Rectal smooth muscle tissue (tissue), 1 donor: ENCODE data around the gene GRIN2A.

Experiments
- H3K27ac ChIP-seq: one replicate; pipeline ENCODE4 v1.7.0; 2013; ENCODE audit warnings: low read depth, low read length, inconsistent platforms
- H3K27me3 ChIP-seq: one replicate; pipeline ENCODE4 v1.7.0; 2013; ENCODE audit warnings: low read length; ENCODE audit not compliant: control insufficient read depth, insufficient read depth
- H3K36me3 ChIP-seq: one replicate; pipeline ENCODE4 v1.7.0; 2013; ENCODE audit warnings: low read length; ENCODE audit not compliant: control insufficient read depth, insufficient read depth
- H3K4me1 ChIP-seq: one replicate; pipeline ENCODE4 v1.7.0; 2013; ENCODE audit warnings: low read length; ENCODE audit not compliant: control insufficient read depth, insufficient read depth
- H3K4me3 ChIP-seq: one replicate; pipeline ENCODE4 v1.7.0; 2013; ENCODE audit warnings: low read length
- H3K9ac ChIP-seq: one replicate; pipeline ENCODE4 v1.7.0; 2013; ENCODE audit warnings: low read length

GRIN2A gene

GRCh38 chr16:10178526-10178925 lies 3.7 kb downstream of the GRIN2A start:
- H3K27ac ChIP-seq = no peak overlapping the region
- no peak overlapping the region for H3K4me3 ChIP-seq
- H3K36me3 ChIP-seq = no peaks in the 10 kb centered on the region
- no peak overlapping the region for H3K9ac ChIP-seq
- H3K4me1 ChIP-seq = peaks cover 2% of the 10 kb centered on the region
- peaks cover 20% of the 10 kb centered on the region for H3K27me3 ChIP-seq

- Histone ChIP-seq H3K9ac (no peak overlapping the region), H3K4me3 (no peak overlapping the region), H3K36me3 (no peaks in the 10 kb centered on the region), H3K4me1 (peaks cover 2% of the 10 kb centered on the region), H3K27ac (no peak overlapping the region), H3K27me3 (peaks cover 20% of the 10 kb centered on the region)
Observed at GRCh38 chr16:10178080-10178479, 4.1 kb downstream of the GRIN2A start.

DNA sequence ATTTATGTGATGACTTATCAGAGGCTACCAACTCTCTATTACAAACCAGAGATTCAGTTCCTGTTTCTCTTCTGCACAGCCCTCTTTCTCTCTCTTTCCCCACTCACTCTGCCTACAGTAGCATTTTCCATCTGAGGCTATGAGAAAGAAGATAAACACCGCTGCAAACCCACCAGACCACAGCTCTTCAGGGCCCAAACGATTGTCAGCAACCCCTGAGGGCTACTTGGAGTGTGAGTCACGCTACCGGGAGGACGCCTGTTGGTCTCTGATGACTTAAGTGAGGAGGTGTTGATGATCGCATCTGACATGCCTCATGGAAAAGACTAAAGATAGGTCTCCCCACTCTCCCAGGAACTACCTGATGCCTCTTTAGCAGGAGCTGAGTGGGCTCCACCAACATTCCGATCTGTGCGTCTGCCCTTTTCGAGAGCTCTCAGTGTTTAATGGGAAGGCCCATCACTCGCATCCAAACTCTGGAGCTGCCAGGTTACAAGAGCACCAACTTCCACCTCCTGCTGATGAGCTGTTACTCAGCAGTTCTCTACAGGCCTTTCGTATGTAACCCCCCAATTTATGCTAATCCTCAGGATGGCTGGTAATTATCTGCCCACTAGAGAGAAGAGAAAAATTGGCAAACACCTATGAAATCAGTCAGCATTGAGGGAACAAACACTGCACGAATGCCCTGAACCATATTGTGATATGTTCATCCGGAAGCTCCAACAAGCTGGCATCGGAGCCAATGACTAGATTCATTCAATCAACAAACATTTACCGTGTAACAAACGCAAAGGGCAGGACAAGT lies 9.2 kb downstream of the GRIN2A start:
- H3K36me3 ChIP-seq = no peaks in the 10 kb centered on the region
- H3K27ac ChIP-seq = no peak overlapping the region
- H3K4me3 ChIP-seq = no peak overlapping the region
- H3K9ac ChIP-seq = no peak overlapping the region
- no peaks in the 10 kb centered on the region for H3K27me3 ChIP-seq
- H3K4me1 ChIP-seq = peaks cover 3% of the 10 kb centered on the region

- no peak overlapping the region for H3K27ac ChIP-seq
- H3K4me3 ChIP-seq = no peak overlapping the region
- no peaks in the 10 kb centered on the region for H3K36me3 ChIP-seq
- H3K27me3 ChIP-seq = no peaks in the 10 kb centered on the region
- peaks cover 3% of the 10 kb centered on the region for H3K4me1 ChIP-seq
- no peak overlapping the region for H3K9ac ChIP-seq
Observed at GRCh38 chr16:10171221-10171620, 11.0 kb downstream of the GRIN2A start.

DNA sequence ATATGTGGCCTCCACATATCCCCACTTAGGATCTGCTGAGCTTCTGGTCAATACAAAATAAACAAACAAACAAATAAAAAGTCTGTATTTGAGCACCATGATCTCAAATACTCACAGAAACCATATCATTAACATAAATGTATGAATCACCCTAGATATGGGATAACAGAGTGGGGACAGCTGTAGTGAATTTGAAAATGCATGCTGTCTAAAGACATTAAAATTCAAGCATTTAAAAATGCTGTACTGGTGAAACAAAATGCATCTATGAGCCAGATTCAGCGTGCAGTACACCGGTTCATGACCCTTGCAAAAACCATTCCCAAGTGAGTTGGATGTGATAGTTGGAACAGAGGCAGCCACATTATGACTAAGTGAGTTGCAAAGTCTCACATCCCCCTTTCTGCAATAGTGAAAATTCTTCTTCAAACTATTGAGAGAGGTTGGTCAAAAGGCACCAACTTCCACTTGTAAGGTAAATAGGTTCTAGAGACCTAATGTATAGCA lies 12.3 kb downstream of the GRIN2A start:
- Histone ChIP-seq H3K27me3 (no peaks in the 10 kb centered on the region), H3K36me3 (no peaks in the 10 kb centered on the region), H3K27ac (no peak overlapping the region), H3K9ac (no peak overlapping the region), H3K4me1 (peaks cover 3% of the 10 kb centered on the region), H3K4me3 (no peak overlapping the region)

- Histone ChIP-seq H3K9ac (no peak overlapping the region), H3K4me3 (no peak overlapping the region), H3K27ac (no peak overlapping the region), H3K4me1 (peaks cover 3% of the 10 kb centered on the region), H3K36me3 (no peaks in the 10 kb centered on the region), H3K27me3 (no peaks in the 10 kb centered on the region)
Observed at GRCh38 chr16:10169031-10169430, 13.2 kb downstream of the GRIN2A start.

DNA sequence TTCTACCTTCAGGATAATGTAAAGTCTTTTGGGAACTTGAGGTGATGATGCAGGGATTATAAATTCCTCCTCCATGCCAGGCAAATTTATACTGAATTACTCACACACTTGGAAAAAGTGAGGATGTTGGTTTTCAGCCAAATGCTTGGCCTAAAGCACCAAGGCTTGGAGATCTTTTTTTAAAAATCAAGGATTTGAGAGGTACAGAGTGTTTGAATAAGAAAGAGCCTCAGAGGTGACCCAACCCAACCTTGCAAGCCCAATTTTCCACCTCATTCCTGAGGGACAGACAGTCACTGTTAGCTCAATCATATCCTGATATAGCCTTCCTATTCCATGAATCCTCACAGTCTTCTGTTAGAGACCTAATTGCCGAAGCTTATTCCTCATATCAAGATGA lies 14.0 kb downstream of the GRIN2A start:
- Histone ChIP-seq H3K9ac (no peak overlapping the region), H3K4me1 (peaks cover 3% of the 10 kb centered on the region), H3K27me3 (no peaks in the 10 kb centered on the region), H3K4me3 (no peak overlapping the region), H3K27ac (no peak overlapping the region), H3K36me3 (no peaks in the 10 kb centered on the region)

DNA sequence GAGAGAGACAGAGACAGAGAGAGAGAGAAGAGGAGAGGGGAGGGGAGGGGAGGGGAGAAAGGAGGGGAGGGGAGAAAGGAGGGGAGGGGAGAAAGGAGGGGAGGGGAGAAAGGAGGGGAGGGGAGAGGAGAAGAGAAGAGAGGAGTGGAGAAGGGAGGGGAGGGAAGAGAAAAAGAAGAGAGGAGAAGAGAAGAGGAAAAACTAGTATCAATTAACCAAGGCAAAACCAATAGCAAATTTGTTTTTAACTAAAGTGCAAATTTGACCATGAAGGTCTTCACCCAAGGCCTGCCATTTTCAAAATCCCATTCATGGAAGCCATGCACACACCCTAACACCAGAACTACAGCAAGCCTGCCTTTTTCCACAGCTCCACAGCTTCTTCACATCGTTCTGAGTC lies 16.6 kb downstream of the GRIN2A start:
- no peak overlapping the region for H3K9ac ChIP-seq
- peaks cover 3% of the 10 kb centered on the region for H3K4me1 ChIP-seq
- H3K4me3 ChIP-seq = no peak overlapping the region
- no peak overlapping the region for H3K27ac ChIP-seq
- no peaks in the 10 kb centered on the region for H3K36me3 ChIP-seq
- no peaks in the 10 kb centered on the region for H3K27me3 ChIP-seq

- no peaks in the 10 kb centered on the region for H3K27me3 ChIP-seq
- H3K27ac ChIP-seq = no peak overlapping the region
- H3K4me1 ChIP-seq = no peaks in the 10 kb centered on the region
Observed at GRCh38 chr16:10162981-10163380, 19.2 kb downstream of the GRIN2A start.

DNA sequence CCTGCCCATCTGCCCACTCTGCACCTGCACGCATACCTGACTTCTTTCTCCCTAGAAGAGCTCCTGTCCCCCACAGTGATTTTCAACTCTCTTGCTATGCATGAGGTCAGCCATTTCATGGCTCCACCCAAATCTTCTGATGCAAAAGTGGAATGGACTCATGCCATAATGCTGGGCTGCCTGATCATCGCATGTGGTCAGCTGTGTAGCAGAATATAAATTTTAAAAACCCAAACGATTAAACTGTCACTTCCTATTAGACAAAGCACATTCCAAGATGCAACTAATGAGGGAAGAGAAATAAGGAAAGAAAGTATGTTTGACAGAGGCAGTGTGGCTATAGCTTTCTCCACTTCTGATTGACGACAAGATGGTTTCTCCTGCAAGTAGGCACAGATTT lies 26.1 kb downstream of the GRIN2A start:
- H3K4me3 ChIP-seq = no peak overlapping the region
- no peaks in the 10 kb centered on the region for H3K4me1 ChIP-seq
- H3K36me3 ChIP-seq = no peaks in the 10 kb centered on the region
- H3K27me3 ChIP-seq = no peaks in the 10 kb centered on the region
- no peak overlapping the region for H3K27ac ChIP-seq
- H3K9ac ChIP-seq = no peak overlapping the region

More at GRCh38 chr16:10162981-10163380, 19.2 kb downstream of the GRIN2A start:
- H3K4me3 ChIP-seq = no peak overlapping the region
- no peak overlapping the region for H3K9ac ChIP-seq
- no peaks in the 10 kb centered on the region for H3K36me3 ChIP-seq

DNA sequence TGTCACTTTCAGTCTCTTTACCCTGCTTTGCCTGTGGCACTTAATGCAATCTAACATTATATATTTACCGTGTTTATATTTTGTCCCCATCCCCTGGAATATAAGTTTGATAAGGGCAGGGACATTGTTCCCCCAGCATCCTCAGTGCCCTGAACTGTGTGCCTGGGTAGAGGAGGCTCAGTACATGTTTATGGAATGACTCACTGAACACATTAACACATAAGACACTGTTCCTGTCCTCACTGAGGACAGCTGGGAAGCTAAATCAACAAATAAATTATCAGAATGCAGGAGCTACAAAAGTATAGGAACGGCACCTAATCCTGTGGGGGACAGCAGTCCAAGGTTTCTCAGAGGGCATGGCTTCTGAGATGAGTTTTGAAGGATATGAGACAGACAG lies 27.8 kb downstream of the GRIN2A start:
- Histone ChIP-seq H3K9ac (no peak overlapping the region), H3K27me3 (no peaks in the 10 kb centered on the region), H3K4me1 (no peaks in the 10 kb centered on the region), H3K36me3 (no peaks in the 10 kb centered on the region), H3K4me3 (no peak overlapping the region), H3K27ac (no peak overlapping the region)

- no peak overlapping the region for H3K9ac ChIP-seq
- H3K27me3 ChIP-seq = no peaks in the 10 kb centered on the region
- no peak overlapping the region for H3K27ac ChIP-seq
Observed at GRCh38 chr16:10153985-10154384, 28.2 kb downstream of the GRIN2A start.

DNA sequence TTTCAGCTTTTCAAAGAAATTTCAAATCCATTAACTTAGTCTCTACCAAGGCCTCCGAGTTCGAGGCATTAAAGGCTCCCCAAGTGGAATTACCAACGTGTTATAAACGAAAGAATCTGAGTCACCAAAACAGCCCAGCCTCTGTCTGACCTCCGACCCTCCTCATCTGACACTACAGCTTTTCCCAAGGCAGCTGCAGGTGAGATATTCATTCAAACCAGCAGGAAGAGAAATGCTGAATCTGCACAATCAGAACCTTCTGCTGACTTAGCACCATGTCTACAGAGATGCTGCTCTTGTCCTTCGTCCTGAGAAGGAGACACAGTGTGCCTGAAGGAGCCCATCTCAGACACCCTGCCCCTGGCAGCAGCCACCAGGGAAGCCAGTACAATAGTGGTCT lies 30.5 kb downstream of the GRIN2A start:
- Histone ChIP-seq H3K4me3 (no peak overlapping the region), H3K4me1 (no peaks in the 10 kb centered on the region), H3K36me3 (no peaks in the 10 kb centered on the region), H3K27me3 (no peaks in the 10 kb centered on the region), H3K9ac (no peak overlapping the region), H3K27ac (no peak overlapping the region)

More at GRCh38 chr16:10153985-10154384, 28.2 kb downstream of the GRIN2A start:
- Histone ChIP-seq H3K4me1 (no peaks in the 10 kb centered on the region), H3K36me3 (no peaks in the 10 kb centered on the region), H3K4me3 (no peak overlapping the region)
